BJ (cell line): Measurements from ENCODE around the gene SLC19A2. TPM values are rescaled to one million over a fixed set of nuclear protein-coding genes. Genes with fewer than 3 reads are reported as not detected.

ENCODE experiments used
- CTCF ChIA-PET: fragments of 350-600 bp; formaldehyde crosslinking; extraction: SDS; loops from one replicate; lab custom pipeline; 2021; ENCODE audit warnings: antibody characterized with exemption, inconsistent platforms; lab: Yijun Ruan, JAX
- POLR2A ChIA-PET: fragments of 300-600 bp; sonication (Branson Sonifier 250); formaldehyde crosslinking; extraction: SDS; loops from one replicate; lab custom pipeline; 2021; ENCODE audit warnings: antibody characterized with exemption; lab: Charles Lee
- DNase-seq: peaks from one replicate; pipeline ENCODE4 v3.0.0-alpha.2; 2011; ENCODE audit warnings: low read depth
- H3K27me3 ChIP-seq: 2 replicates; pipeline ENCODE4 v1.6.0; 2011; ENCODE audit warnings: low read length; ENCODE audit not compliant: control insufficient read depth, insufficient read depth
- H3K36me3 ChIP-seq: 2 replicates; pipeline ENCODE4 v1.5.1; 2011; ENCODE audit warnings: low read length; ENCODE audit not compliant: control insufficient read depth, insufficient read depth
- H3K4me3 ChIP-seq: 2 replicates; pipeline ENCODE4 v1.5.1; 2011; ENCODE audit warnings: low read depth, mild to moderate bottlenecking, control low read depth, low read length
- polyA plus RNA-seq: library from polyadenylated mRNA; depleted of rRNA; stranded (reverse); fragments of >200 nt; gene quantifications from 2 replicates; pipeline ENCODE4 v1.2.3, GENCODE V29; 2011
- TF ChIP-seq, protein P1 (sequence below): IDR thresholded peaks from 2 replicates; pipeline ENCODE4 v1.5.1; 2011; ENCODE audit warnings: low read depth, mild to moderate bottlenecking, control low read depth, inconsistent platforms, low read length, moderate library complexity; ENCODE audit not compliant: insufficient read depth

SLC19A2 gene
- polyA plus RNA-seq, 1 experiment, result 3.3 TPM

DNA sequence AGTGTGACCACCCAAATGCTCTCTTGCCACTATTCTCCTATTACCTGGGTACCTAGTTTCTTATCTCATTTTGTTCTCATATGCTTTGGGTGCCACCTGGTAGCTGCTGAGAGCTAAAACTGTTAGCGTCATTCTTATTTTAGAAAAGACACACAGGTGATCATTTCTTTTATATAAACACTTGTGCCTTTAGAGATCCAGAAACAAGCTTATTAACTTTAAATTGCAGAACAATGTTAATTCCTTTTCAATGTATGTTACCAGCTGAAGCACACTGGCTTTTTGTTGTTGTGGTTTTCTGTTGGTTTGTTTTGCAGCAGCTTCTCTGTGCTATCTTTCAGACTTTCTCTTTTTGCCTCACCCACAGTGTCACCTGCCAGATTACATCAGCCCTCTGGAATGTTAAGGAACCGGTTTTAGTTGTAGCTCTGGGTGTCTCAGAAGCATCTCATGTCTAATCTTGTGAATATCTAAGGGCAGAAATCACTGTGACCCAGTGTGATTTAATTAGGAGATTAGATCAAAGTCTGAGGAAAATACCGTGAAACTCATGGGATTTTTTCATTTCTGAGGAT is 43.4 kb upstream of the SLC19A2 start:
- Histone ChIP-seq H3K27me3 (peaks cover 1% of the 10 kb centered on the region; the same call in 1 of the 2 replicates), H3K36me3 (no peaks in the 10 kb centered on the region), H3K4me3 (no peak overlapping the region)
- TF ChIP-seq, protein P1, sequence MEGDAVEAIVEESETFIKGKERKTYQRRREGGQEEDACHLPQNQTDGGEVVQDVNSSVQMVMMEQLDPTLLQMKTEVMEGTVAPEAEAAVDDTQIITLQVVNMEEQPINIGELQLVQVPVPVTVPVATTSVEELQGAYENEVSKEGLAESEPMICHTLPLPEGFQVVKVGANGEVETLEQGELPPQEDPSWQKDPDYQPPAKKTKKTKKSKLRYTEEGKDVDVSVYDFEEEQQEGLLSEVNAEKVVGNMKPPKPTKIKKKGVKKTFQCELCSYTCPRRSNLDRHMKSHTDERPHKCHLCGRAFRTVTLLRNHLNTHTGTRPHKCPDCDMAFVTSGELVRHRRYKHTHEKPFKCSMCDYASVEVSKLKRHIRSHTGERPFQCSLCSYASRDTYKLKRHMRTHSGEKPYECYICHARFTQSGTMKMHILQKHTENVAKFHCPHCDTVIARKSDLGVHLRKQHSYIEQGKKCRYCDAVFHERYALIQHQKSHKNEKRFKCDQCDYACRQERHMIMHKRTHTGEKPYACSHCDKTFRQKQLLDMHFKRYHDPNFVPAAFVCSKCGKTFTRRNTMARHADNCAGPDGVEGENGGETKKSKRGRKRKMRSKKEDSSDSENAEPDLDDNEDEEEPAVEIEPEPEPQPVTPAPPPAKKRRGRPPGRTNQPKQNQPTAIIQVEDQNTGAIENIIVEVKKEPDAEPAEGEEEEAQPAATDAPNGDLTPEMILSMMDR, result no peak
- ChIA-PET POLR2A (no interaction called here), CTCF (no interaction called here)
- DNase-seq, result no peak

DNA sequence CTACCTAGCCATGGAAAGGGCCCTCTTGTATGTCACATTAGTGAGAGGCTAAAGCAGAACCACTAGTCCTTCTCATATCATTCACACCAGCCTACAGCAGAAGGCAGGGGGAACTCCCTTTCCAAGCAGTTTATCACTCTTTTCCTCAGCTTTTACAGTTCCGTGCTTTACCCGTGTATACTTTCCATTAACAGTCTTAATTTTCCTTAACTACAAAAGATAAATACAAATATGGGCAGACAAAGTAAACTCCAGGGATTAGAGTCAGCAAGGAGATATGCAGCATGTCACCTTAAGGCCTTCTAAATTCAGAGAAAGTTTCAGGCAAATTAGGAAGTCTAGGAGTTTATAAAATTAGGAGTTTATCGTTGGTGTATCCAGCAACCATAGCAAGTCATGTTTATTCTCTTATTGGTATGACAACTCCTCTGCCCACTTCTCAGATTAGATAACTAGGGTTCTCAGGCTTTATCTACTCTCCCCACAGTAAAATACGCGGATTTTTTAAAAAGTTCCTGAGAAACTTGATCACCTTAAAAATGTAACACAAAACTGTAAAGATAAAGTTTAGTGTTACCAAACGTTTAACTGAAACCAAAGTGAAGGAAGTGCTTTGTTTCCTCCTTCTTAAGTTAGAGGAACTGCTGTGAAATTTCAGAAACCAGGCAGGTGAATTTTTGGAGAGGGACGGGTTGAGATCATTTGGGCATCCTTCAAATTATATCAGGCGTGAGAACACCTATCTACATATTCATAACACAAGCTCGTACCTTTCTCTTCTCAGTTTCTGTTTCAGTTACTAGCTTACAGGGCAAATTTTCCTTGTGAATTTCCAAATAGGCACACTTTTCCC is 42.7 kb upstream of the SLC19A2 start:
- no peaks in the 10 kb centered on the region for H3K36me3 ChIP-seq
- TF ChIP-seq, protein P1, result no peak
- no peak overlapping the region for H3K4me3 ChIP-seq
- ChIA-PET CTCF (interaction anchor here (1.4 kb wide), 1 partner anchor 20 kb away, joined by 3 read pairs; no protein-coding TSS in a partner anchor), POLR2A (no interaction called here)
- H3K27me3 ChIP-seq, result peaks cover 1% of the 10 kb centered on the region; the same call in 1 of the 2 replicates
- DNase-seq, result no peak

DNA sequence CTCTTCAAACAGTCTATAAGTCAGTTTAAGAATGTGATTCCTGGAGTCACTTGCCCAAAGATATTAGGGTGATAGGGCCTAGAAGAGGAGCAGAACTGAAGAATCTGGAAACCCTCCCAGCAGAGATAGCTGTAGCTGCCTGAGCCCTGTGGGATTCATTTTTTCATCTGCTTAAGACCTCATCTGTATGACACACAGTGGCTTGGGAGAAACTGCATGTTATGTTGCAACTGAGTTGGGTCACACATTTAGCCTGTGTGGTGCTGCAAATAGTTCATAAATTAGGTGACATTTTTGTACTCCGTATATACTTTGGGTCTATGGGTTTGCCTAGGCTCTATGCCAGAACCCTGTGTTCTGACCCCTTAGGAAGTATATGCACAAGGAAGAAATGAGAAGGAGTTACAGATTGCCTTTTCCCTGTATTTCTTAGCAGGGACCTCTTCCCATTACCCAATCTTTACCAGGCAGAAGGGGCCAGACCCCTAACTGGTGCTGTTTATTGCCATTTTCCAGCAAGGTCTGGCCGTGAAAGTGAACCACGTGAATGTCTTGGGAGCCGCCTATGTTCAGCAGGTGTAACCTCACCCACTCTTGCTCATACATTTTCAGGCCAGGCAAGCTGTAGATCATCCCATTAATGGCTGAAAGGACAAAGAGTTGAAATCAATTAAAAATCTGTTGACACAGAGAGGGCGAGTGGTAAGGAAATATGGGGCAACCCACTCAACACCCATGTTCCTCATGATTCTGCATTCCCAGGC is 41.9 kb upstream of the SLC19A2 start:
- ChIA-PET POLR2A (no interaction called here), CTCF (interaction anchor here (1.4 kb wide), 1 partner anchor 20 kb away, joined by 3 read pairs; no protein-coding TSS in a partner anchor)
- DNase-seq, result no peak

DNA sequence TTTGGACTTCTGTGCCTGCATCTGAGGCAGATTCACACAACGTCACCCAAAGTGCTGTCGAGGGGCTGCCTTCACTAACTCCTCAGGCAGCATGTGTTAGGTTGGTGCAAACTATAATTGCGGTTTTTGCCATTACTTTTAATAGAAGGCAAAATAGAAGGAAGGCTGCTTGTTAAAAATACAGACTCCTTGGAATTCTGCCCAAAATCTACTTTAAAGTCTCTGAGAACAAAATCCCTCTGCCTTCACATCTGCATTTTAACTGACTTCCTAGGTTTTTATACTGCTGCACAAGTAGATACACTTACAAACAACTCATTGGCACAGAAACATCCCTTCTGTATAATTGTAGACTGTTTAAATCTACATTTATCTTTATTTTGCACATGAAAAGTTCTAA is 41.3 kb upstream of the SLC19A2 start:
- TF ChIP-seq, protein P1, result no peak
- CTCF ChIA-PET, result interaction anchor here (1.4 kb wide), 1 partner anchor 21 kb away, joined by 3 read pairs; no protein-coding TSS in a partner anchor
- H3K36me3 ChIP-seq, result no peaks in the 10 kb centered on the region
- POLR2A ChIA-PET, result no interaction called here
- peaks cover 1% of the 10 kb centered on the region; the same call in 1 of the 2 replicates for H3K27me3 ChIP-seq
- no peak overlapping the region for H3K4me3 ChIP-seq
- no peak for DNase-seq

More for the DNA sequence above, 41.9 kb upstream of the SLC19A2 start:
- H3K36me3 ChIP-seq, result no peaks in the 10 kb centered on the region
- peaks cover 1% of the 10 kb centered on the region; the same call in 1 of the 2 replicates for H3K27me3 ChIP-seq
- no peak overlapping the region for H3K4me3 ChIP-seq
- TF ChIP-seq, protein P1, result no peak
